HCT116 (cell line): ENCODE data around the gene KIRREL3. TPM values are rescaled to one million over a fixed set of nuclear protein-coding genes. Genes with fewer than 3 reads are reported as not detected.

Experiments
- ATAC-seq: fragments of 200-7000 bp; cut with Tn5 transposase; 2 replicates; pipeline ENCODE4 v1.9.1; 2020; ENCODE audit warnings: mild to moderate bottlenecking, moderate library complexity
- BruUV-seq: library from RNA; stranded (reverse); fragments of 400-500 nt; replicated peaks from 2 replicates; lab custom pipeline; 2021; lab: Mats Ljungman, UMichigan
- CTCF ChIA-PET: fragments of 300-600 bp; sonication (Branson Sonifier 250); formaldehyde crosslinking; loops from one replicate; lab custom pipeline; 2021; ENCODE audit warnings: antibody characterized with exemption; lab: Charles Lee
- POLR2A ChIA-PET: fragments of 300-600, 350-600 bp; sonication (Branson Sonifier 250); formaldehyde crosslinking; loops from one replicate; lab custom pipeline; 2021; ENCODE audit warnings: antibody characterized with exemption; lab: Charles Lee
- RAD21 ChIA-PET, 2 experiments: fragments of 300-600 bp; sonication (Branson Sonifier 250); formaldehyde crosslinking; loops; one replicate each; lab custom pipeline; 2023; ENCODE audit warnings: low total read pairs in 2 of 2; ENCODE audit not compliant: uncharacterized antibody in 2 of 2, unreplicated experiment in 2 of 2, low non-redundant PET in 1 of 2; lab: Charles Lee
- DNase-seq: peaks from one replicate; pipeline ENCODE4 v3.0.0-alpha.2; 2010; ENCODE audit warnings: low read depth, low spot score
- H2AFZ ChIP-seq: fragments of 200-600 bp; shearing (Covaris generic), sonication (generic); 2 replicates; pipeline ENCODE4 v1.6.1; 2017; ENCODE audit warnings: low read depth, mixed run types, mixed read lengths, antibody characterized with exemption, low read length; ENCODE audit not compliant: poor library complexity, severe bottlenecking
- H3K27ac ChIP-seq: 2 replicates; pipeline ENCODE4 v1.5.1; 2012; ENCODE audit warnings: low read depth, low read length
- H3K27me3 ChIP-seq: fragments of 200-600 bp; sonication (generic); 2 replicates; pipeline ENCODE4 v1.6.1; 2016; ENCODE audit warnings: mixed run types, low read length, mixed read lengths; ENCODE audit not compliant: insufficient read depth
- H3K36me3 ChIP-seq, 2 experiments: fragments of 200-500 bp in 1 of 2; fragments of 200-600 bp in 1 of 2; sonication (Bioruptor generic) in 1 of 2; sonication (generic) in 1 of 2; 2 replicates each; pipeline versions ENCODE4 v1.5.1 to v1.6.1; 2014 to 2016; ENCODE audit warnings: low read length in 2 of 2, inconsistent platforms in 1 of 2, mixed read lengths in 1 of 2, mixed run types in 1 of 2; ENCODE audit not compliant: insufficient read depth in 2 of 2, control insufficient read depth in 1 of 2
- H3K4me1 ChIP-seq, 2 experiments: fragments of 200-600 bp in 1 of 2; sonication (generic) in 1 of 2; 2 replicates each; pipeline versions ENCODE4 v1.5.1 to v1.6.1; 2012 to 2017; ENCODE audit warnings: low read length in 2 of 2, inconsistent platforms in 1 of 2, mild to moderate bottlenecking in 1 of 2, mixed read lengths in 1 of 2, mixed run types in 1 of 2, moderate library complexity in 1 of 2; ENCODE audit not compliant: insufficient read depth in 2 of 2, control insufficient read depth in 1 of 2
- H3K4me2 ChIP-seq: fragments of 200-600 bp; sonication (generic); 2 replicates; pipeline ENCODE4 v1.6.1; 2017; ENCODE audit warnings: mixed run types, low read length, mixed read lengths
- H3K4me3 ChIP-seq, 2 experiments: fragments of 200-600 bp in 1 of 2; sonication (generic) in 1 of 2; replicated peaks in 1 of 2; 2 replicates each; pipeline ENCODE4 v1.5.1; 2011 to 2016; ENCODE audit warnings: low read length in 2 of 2, control low read depth in 1 of 2, low read depth in 1 of 2, mild to moderate bottlenecking in 1 of 2, mixed read lengths in 1 of 2, mixed run types in 1 of 2
- H3K79me2 ChIP-seq: fragments of 200-600 bp; sonication (generic); 2 replicates; pipeline ENCODE4 v1.6.1; 2017; ENCODE audit warnings: mild to moderate bottlenecking, mixed run types, low read length, moderate library complexity, mixed read lengths; ENCODE audit not compliant: insufficient read depth
- H3K9ac ChIP-seq: fragments of 200-600 bp; sonication (generic); 2 replicates; pipeline ENCODE4 v1.6.1; 2016; ENCODE audit warnings: low read length, mixed read lengths
- H3K9me2 ChIP-seq: fragments of 200-600 bp; sonication (generic), shearing (Covaris generic); 2 replicates; pipeline ENCODE4 v1.6.1; 2017; ENCODE audit warnings: mixed run types, mild to moderate bottlenecking, moderate library complexity; ENCODE audit not compliant: insufficient read depth
- H3K9me3 ChIP-seq, 2 experiments: fragments of 200-500 bp in 1 of 2; fragments of 200-600 bp in 1 of 2; sonication (Bioruptor generic) in 1 of 2; sonication (generic) in 1 of 2; 2 replicates each; pipeline ENCODE4 v1.6.1; 2014 to 2017; ENCODE audit warnings: low read length in 2 of 2, mixed read lengths in 2 of 2, inconsistent platforms in 1 of 2, low read depth in 1 of 2, mild to moderate bottlenecking in 1 of 2, mixed run types in 1 of 2, moderate library complexity in 1 of 2; ENCODE audit not compliant: control insufficient read depth in 1 of 2, insufficient read depth in 1 of 2
- H4K20me1 ChIP-seq: fragments of 200-600 bp; sonication (generic), shearing (Covaris generic); 2 replicates; pipeline ENCODE4 v1.6.1; 2017; ENCODE audit warnings: mixed run types, mild to moderate bottlenecking, moderate library complexity; ENCODE audit not compliant: insufficient read depth
- EGR1 ChIP-seq: IDR thresholded peaks from 2 replicates; pipeline ENCODE4 v1.6.1; 2012; ENCODE audit warnings: low read depth
- POLR2A ChIP-seq: IDR thresholded peaks from 2 replicates; pipeline ENCODE4 v1.7.0; 2011; ENCODE audit warnings: borderline replicate concordance; ENCODE audit not compliant: insufficient read depth, insufficient read length; ENCODE audit errors: extremely low read depth
- SRF ChIP-seq: IDR thresholded peaks from 2 replicates; pipeline ENCODE4 v1.6.1; 2012; ENCODE audit warnings: low read depth
- intact Hi-C: fragments of 100-400 bp; cut with micrococcal nuclease; formaldehyde crosslinking; loops from 2 replicates; pipeline ENCODE4 v1.10.0; 2022
- total RNA-seq: library from RNA; stranded (reverse); gene quantifications from one replicate; pipeline ENCODE4 v1.2.1, GENCODE V29; 2021; ENCODE audit not compliant: unreplicated experiment
- TF ChIP-seq, protein P1 (sequence below): IDR thresholded peaks from 2 replicates; pipeline ENCODE4 v1.6.1; 2012; ENCODE audit warnings: low read depth

KIRREL3 gene
- total RNA-seq, 1 experiment from 2014 or later: not detected

DNA sequence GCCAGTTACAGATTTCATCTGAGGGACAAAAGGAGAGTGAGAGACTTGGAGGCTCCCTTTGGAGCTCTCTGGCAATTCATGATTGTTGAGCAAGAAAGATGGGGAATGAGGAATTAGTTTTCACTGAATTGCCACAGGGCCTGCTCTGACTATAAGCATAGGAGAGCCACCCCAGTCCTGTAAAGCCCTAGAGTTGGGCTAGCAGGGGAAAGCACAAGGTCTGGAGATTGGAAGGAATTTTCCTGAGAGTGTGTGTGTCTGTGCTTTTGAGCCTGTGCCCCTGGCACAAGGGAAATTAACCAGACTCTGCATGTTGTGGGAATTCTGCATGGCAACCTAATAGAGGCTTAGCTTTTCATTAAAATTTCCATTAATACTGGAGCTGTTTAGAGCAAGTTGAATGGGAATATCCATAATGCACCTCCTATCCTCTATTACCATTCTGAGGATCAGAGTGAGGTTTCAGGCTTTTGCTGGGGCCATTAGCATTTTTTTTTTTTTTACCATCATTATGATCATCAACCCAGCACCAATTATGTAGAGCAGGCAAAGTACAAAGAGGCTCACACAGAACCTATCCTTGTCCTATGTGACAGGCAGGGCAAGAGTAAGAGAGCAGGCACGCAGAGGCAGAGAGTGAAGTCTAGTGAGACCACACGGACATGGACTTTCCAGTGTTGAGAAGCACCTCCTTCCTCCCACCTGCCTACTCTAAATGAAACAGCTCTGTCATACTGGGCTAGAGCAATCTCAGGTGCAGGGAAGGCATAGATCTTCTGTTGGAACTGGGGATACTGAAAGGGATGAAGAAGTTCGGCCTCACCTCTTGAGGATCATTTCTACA lies 336.6 kb downstream of the KIRREL3 start:
- no peak overlapping the region for H2AFZ ChIP-seq
- no peak overlapping the region for H3K4me3 ChIP-seq
- H3K4me1 ChIP-seq: no peaks in the 10 kb centered on the region
- ChIA-PET POLR2A (no interaction called here), RAD21 (no interaction called here), CTCF (no interaction called here)
- H4K20me1 ChIP-seq: no peaks in the 10 kb centered on the region
- BruUV-seq: no TSS peak
- H3K4me2 ChIP-seq: no peak overlapping the region
- H3K9me3 ChIP-seq: no peaks in the 10 kb centered on the region
- intact Hi-C loops: no loop called here
- H3K9ac ChIP-seq: no peak overlapping the region
- H3K27ac ChIP-seq: no peak overlapping the region
- peaks cover 51% of the 10 kb centered on the region for H3K27me3 ChIP-seq
- no peaks in the 10 kb centered on the region for H3K79me2 ChIP-seq
- H3K36me3 ChIP-seq: no peaks in the 10 kb centered on the region
- TF ChIP-seq, protein P1, sequence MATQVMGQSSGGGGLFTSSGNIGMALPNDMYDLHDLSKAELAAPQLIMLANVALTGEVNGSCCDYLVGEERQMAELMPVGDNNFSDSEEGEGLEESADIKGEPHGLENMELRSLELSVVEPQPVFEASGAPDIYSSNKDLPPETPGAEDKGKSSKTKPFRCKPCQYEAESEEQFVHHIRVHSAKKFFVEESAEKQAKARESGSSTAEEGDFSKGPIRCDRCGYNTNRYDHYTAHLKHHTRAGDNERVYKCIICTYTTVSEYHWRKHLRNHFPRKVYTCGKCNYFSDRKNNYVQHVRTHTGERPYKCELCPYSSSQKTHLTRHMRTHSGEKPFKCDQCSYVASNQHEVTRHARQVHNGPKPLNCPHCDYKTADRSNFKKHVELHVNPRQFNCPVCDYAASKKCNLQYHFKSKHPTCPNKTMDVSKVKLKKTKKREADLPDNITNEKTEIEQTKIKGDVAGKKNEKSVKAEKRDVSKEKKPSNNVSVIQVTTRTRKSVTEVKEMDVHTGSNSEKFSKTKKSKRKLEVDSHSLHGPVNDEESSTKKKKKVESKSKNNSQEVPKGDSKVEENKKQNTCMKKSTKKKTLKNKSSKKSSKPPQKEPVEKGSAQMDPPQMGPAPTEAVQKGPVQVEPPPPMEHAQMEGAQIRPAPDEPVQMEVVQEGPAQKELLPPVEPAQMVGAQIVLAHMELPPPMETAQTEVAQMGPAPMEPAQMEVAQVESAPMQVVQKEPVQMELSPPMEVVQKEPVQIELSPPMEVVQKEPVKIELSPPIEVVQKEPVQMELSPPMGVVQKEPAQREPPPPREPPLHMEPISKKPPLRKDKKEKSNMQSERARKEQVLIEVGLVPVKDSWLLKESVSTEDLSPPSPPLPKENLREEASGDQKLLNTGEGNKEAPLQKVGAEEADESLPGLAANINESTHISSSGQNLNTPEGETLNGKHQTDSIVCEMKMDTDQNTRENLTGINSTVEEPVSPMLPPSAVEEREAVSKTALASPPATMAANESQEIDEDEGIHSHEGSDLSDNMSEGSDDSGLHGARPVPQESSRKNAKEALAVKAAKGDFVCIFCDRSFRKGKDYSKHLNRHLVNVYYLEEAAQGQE: no peak
- TF ChIP-seq POLR2A: no peak
- no peak for TF ChIP-seq SRF
- TF ChIP-seq EGR1: no peak
- no peak for ATAC-seq
- no peak for DNase-seq
- no peaks in the 10 kb centered on the region for H3K9me2 ChIP-seq
